OCI-LY1 (cell line): ENCODE results near the gene CAMTA2.

Source experiments
- H2AFZ ChIP-seq: fragments of 200-600 bp; sonication (generic), shearing (Covaris generic); 2 replicates; pipeline ENCODE4 v1.6.0; 2014; ENCODE audit warnings: antibody characterized with exemption, mild to moderate bottlenecking, low read length
- H3F3A ChIP-seq: fragments of 200-600 bp; sonication (generic), shearing (Covaris generic); 2 replicates; pipeline ENCODE4 v1.6.0; 2014; ENCODE audit warnings: mild to moderate bottlenecking, antibody characterized with exemption, low read length, moderate library complexity; ENCODE audit not compliant: insufficient read depth
- H3K27ac ChIP-seq: fragments of 200-600 bp; sonication (generic); 2 replicates; pipeline ENCODE4 v1.5.1; 2014; ENCODE audit warnings: low read length, mixed run types, mild to moderate bottlenecking, low read depth; ENCODE audit not compliant: poor library complexity, severe bottlenecking
- H3K27me3 ChIP-seq: fragments of 200-600 bp; sonication (generic); 2 replicates; pipeline ENCODE4 v1.6.0; 2014; ENCODE audit warnings: antibody characterized with exemption, mild to moderate bottlenecking, low read length, moderate library complexity; ENCODE audit not compliant: insufficient read depth
- H3K36me3 ChIP-seq: fragments of 200-600 bp; sonication (generic); 2 replicates; pipeline ENCODE4 v1.6.1; 2014; ENCODE audit warnings: mild to moderate bottlenecking, antibody characterized with exemption, low read length, moderate library complexity, mixed read lengths; ENCODE audit not compliant: insufficient read depth
- H3K4me1 ChIP-seq: fragments of 200-600 bp; sonication (generic); 2 replicates; pipeline ENCODE4 v1.5.1; 2014; ENCODE audit warnings: mild to moderate bottlenecking, low read length, moderate library complexity; ENCODE audit not compliant: insufficient read depth, severe bottlenecking
- H3K4me2 ChIP-seq: fragments of 200-600 bp; sonication (generic), shearing (Covaris generic); 2 replicates; pipeline ENCODE4 v1.6.1; 2014; ENCODE audit warnings: low read length
- H3K4me3 ChIP-seq: fragments of 200-600 bp; sonication (generic); 2 replicates; pipeline ENCODE4 v1.5.1; 2014; ENCODE audit warnings: low read length, low read depth, mild to moderate bottlenecking, mixed read lengths; ENCODE audit not compliant: poor library complexity, severe bottlenecking
- H3K79me2 ChIP-seq: fragments of 200-600 bp; shearing (Covaris generic); 2 replicates; pipeline ENCODE4 v1.6.1; 2016; ENCODE audit warnings: mixed run types, low read length, mixed read lengths; ENCODE audit not compliant: insufficient read depth
- H3K9ac ChIP-seq: fragments of 200-600 bp; sonication (generic), shearing (Covaris generic); 2 replicates; pipeline ENCODE4 v1.6.1; 2014; ENCODE audit warnings: mild to moderate bottlenecking, low read length, mixed read lengths
- H3K9me2 ChIP-seq: fragments of 200-600 bp; sonication (generic), shearing (Covaris generic); 2 replicates; pipeline ENCODE4 v1.6.1; 2014; ENCODE audit warnings: low read depth, mild to moderate bottlenecking, low read length, mixed read lengths
- H3K9me3 ChIP-seq: fragments of 200-600 bp; shearing (Covaris generic); 2 replicates; pipeline ENCODE4 v1.6.1; 2014; ENCODE audit warnings: low read length, mixed read lengths
- H4K20me1 ChIP-seq: fragments of 200-600 bp; sonication (generic), shearing (Covaris generic); 2 replicates; pipeline ENCODE4 v1.6.0; 2016; ENCODE audit warnings: mild to moderate bottlenecking, low read length; ENCODE audit not compliant: insufficient read depth
- CTCF ChIP-seq: fragments of 200-600 bp; sonication (generic), shearing (Covaris generic); IDR thresholded peaks from 2 replicates; pipeline ENCODE4 v1.5.1; 2017; ENCODE audit warnings: mild to moderate bottlenecking, antibody characterized with exemption, low read length, moderate library complexity, mixed read lengths
- EZH2 ChIP-seq: fragments of 200-600 bp; sonication (generic), shearing (Covaris generic); IDR thresholded peaks from 2 replicates; pipeline ENCODE4 v1.8.0; 2017; ENCODE audit warnings: borderline replicate concordance, mixed run types, mild to moderate bottlenecking, antibody characterized with exemption, low read length, moderate library complexity, mixed read lengths

Gene CAMTA2

GRCh38 chr17:4947010-4947410, 40.5 kb downstream of the CAMTA2 start:
- peaks cover 18% of the 10 kb centered on the region for H3F3A ChIP-seq
- H3K4me1 ChIP-seq: peaks cover 66% of the 10 kb centered on the region

GRCh38 chr17:4946312-4946976, 41.0 kb downstream of the CAMTA2 start:
- Histone ChIP-seq H3K27me3 (no peaks in the 10 kb centered on the region), H3K4me1 (peaks cover 71% of the 10 kb centered on the region), H3K4me2 (peak overlapping the region; percentile 75), H3K4me3 (peak overlapping the region; percentile 84), H3K79me2 (peaks cover 9% of the 10 kb centered on the region), H3K9me2 (no peaks in the 10 kb centered on the region), H3F3A (peaks cover 18% of the 10 kb centered on the region), H3K27ac (peak overlapping the region; percentile 100), H3K9ac (peak overlapping the region; percentile 92), H2AFZ (no peak overlapping the region), H3K9me3 (no peaks in the 10 kb centered on the region), H4K20me1 (no peaks in the 10 kb centered on the region), H3K36me3 (peaks cover 65% of the 10 kb centered on the region)
- TF ChIP-seq CTCF (no peak), EZH2 (no peak)

More at GRCh38 chr17:4947010-4947410, 40.5 kb downstream of the CAMTA2 start:
- H2AFZ ChIP-seq: no peak overlapping the region
- peak overlapping the region; percentile 75 for H3K4me2 ChIP-seq
- peak overlapping the region; percentile 100 for H3K27ac ChIP-seq
- H4K20me1 ChIP-seq: no peaks in the 10 kb centered on the region
- H3K79me2 ChIP-seq: peaks cover 9% of the 10 kb centered on the region
- no peaks in the 10 kb centered on the region for H3K9me2 ChIP-seq
- peak overlapping the region; percentile 84 for H3K4me3 ChIP-seq
- no peaks in the 10 kb centered on the region for H3K27me3 ChIP-seq
- peaks cover 60% of the 10 kb centered on the region for H3K36me3 ChIP-seq
- H3K9ac ChIP-seq: peak overlapping the region; percentile 92
- TF ChIP-seq CTCF (no peak), EZH2 (no peak)
- no peaks in the 10 kb centered on the region for H3K9me3 ChIP-seq

- Histone ChIP-seq H3K4me1 (peaks cover 73% of the 10 kb centered on the region), H3K27me3 (no peaks in the 10 kb centered on the region), H3K79me2 (peaks cover 13% of the 10 kb centered on the region), H3K4me3 (peak overlapping the region; percentile 84), H3K36me3 (peaks cover 67% of the 10 kb centered on the region), H3K9me2 (no peaks in the 10 kb centered on the region), H3K9me3 (no peaks in the 10 kb centered on the region), H4K20me1 (no peaks in the 10 kb centered on the region), H3K4me2 (peak overlapping the region; percentile 75), H3K9ac (peak overlapping the region; percentile 92), H3K27ac (peak overlapping the region; percentile 100), H2AFZ (no peak overlapping the region), H3F3A (peaks cover 18% of the 10 kb centered on the region)
- no peak for TF ChIP-seq CTCF
- no peak for TF ChIP-seq EZH2
Measured at GRCh38 chr17:4945944-4946280, 41.6 kb downstream of the CAMTA2 start.
